ENCODE measurements around the gene SMYD5. TPM values are rescaled to one million over a fixed set of nuclear protein-coding genes. Genes with fewer than 3 reads are reported as not detected.
"Not testable (repeated sequence)": the region's sequence is repeated elsewhere in the genome, so short reads cannot be mapped to it uniquely, and the experiment has no call there.

The SMYD5 gene
- total and polyA plus RNA-seq, 2 experiments from 2014 or later: 15.0 to 20.1 TPM

GRCh38 chr2:73259276-73259675, 45.2 kb downstream of the SMYD5 start:
- Histone ChIP-seq H3K27ac (no peak overlapping the region), H3K4me2 (ENCODE audit: unreplicated experiment) (no peak overlapping the region), H3K4me1 (ENCODE audit: insufficient read depth) (no peaks in the 10 kb centered on the region), H3K36me3 (ENCODE audit: low read depth) (0 out of 2 replicates have a peak, but pooled peaks cover 4% of the 10 kb centered on the region), H4K20me1 (ENCODE audit: insufficient read depth) (no peaks in the 10 kb centered on the region), H2AFZ (no peak overlapping the region), H3K27me3 (replicated peaks; ENCODE audit: insufficient read depth) (no peaks in the 10 kb centered on the region), H3F3A (ENCODE audit: insufficient read depth) (no peaks in the 10 kb centered on the region), H3K79me2 (ENCODE audit: insufficient read depth) (no peaks in the 10 kb centered on the region), H3K9me2 (ENCODE audit: insufficient read depth) (no peaks in the 10 kb centered on the region), H3K4me3 (no peak overlapping the region), H3K9me3 (ENCODE audit: low read depth) (no peaks in the 10 kb centered on the region), H3K9ac (no peak overlapping the region)
- WGBS, 2 experiments (ENCODE audit: low coverage in 1 of 2, low lambda C conversion rate in 2 of 2, missing lambda C conversion rate in 2 of 2): 88 to 93% methylated on average over 8 of the region's 8 CpGs
- in situ Hi-C loops (cut with MboI): no loop called here
- TF ChIP-seq EZH2 (IDR thresholded peaks at IDR 0.05; ENCODE audit: insufficient read depth, poor library complexity, severe bottlenecking) (no peak), EZH2phosphoT487 (IDR thresholded peaks at IDR 0.05; ENCODE audit: insufficient read depth, low read depth) (no peak)
- DNase-seq: no peak

GRCh38 chr2:73259704-73260337, 45.8 kb downstream of the SMYD5 start:
- no peaks in the 10 kb centered on the region for H3K27me3 ChIP-seq (replicated peaks; ENCODE audit: insufficient read depth)

GRCh38 chr2:73260338-73260984, 46.4 kb downstream of the SMYD5 start:
- H3K4me3 ChIP-seq: no peak overlapping the region
- no peaks in the 10 kb centered on the region for H3F3A ChIP-seq (ENCODE audit: insufficient read depth)
- H3K4me1 ChIP-seq (ENCODE audit: insufficient read depth): no peaks in the 10 kb centered on the region
- no peaks in the 10 kb centered on the region for H3K79me2 ChIP-seq (ENCODE audit: insufficient read depth)
- no peak overlapping the region for H2AFZ ChIP-seq
- no peaks in the 10 kb centered on the region for H3K36me3 ChIP-seq (ENCODE audit: low read depth)
- TF ChIP-seq EZH2 (IDR thresholded peaks at IDR 0.05; ENCODE audit: insufficient read depth, poor library complexity, severe bottlenecking) (no peak), EZH2phosphoT487 (IDR thresholded peaks at IDR 0.05; ENCODE audit: insufficient read depth, low read depth) (no peak)
- no peaks in the 10 kb centered on the region for H3K9me2 ChIP-seq (ENCODE audit: insufficient read depth)
- no peak overlapping the region for H3K4me2 ChIP-seq (ENCODE audit: unreplicated experiment)
- no peaks in the 10 kb centered on the region for H4K20me1 ChIP-seq (ENCODE audit: insufficient read depth)
- H3K9me3 ChIP-seq (ENCODE audit: low read depth): no peaks in the 10 kb centered on the region
- no peak overlapping the region for H3K9ac ChIP-seq
- H3K27me3 ChIP-seq (replicated peaks; ENCODE audit: insufficient read depth): no peaks in the 10 kb centered on the region
- in situ Hi-C loops (cut with MboI): no loop called here
- DNase-seq: peak; percentile 63
- WGBS, 2 experiments (ENCODE audit: low coverage in 1 of 2, low lambda C conversion rate in 2 of 2, missing lambda C conversion rate in 2 of 2): 30 to 35% methylated on average over 14 to 17 of the region's 17 CpGs
- no peak overlapping the region for H3K27ac ChIP-seq

More at GRCh38 chr2:73259704-73260337, 45.8 kb downstream of the SMYD5 start:
- H3K9me2 ChIP-seq (ENCODE audit: insufficient read depth): no peaks in the 10 kb centered on the region
- H3K79me2 ChIP-seq (ENCODE audit: insufficient read depth): no peaks in the 10 kb centered on the region
- no peak overlapping the region for H3K9ac ChIP-seq
- DNase-seq: no peak
- no peak overlapping the region for H2AFZ ChIP-seq
- H3K4me2 ChIP-seq (ENCODE audit: unreplicated experiment): no peak overlapping the region
- TF ChIP-seq EZH2 (IDR thresholded peaks at IDR 0.05; ENCODE audit: insufficient read depth, poor library complexity, severe bottlenecking) (no peak), EZH2phosphoT487 (IDR thresholded peaks at IDR 0.05; ENCODE audit: insufficient read depth, low read depth) (no peak)
- H3K36me3 ChIP-seq (ENCODE audit: low read depth): no peaks in the 10 kb centered on the region
- in situ Hi-C loops (cut with MboI): no loop called here
- H4K20me1 ChIP-seq (ENCODE audit: insufficient read depth): no peaks in the 10 kb centered on the region
- no peaks in the 10 kb centered on the region for H3F3A ChIP-seq (ENCODE audit: insufficient read depth)
- H3K9me3 ChIP-seq (ENCODE audit: low read depth): no peaks in the 10 kb centered on the region
- no peaks in the 10 kb centered on the region for H3K4me1 ChIP-seq (ENCODE audit: insufficient read depth)
- H3K4me3 ChIP-seq: no peak overlapping the region
- WGBS, 2 experiments (ENCODE audit: low coverage in 1 of 2, low lambda C conversion rate in 2 of 2, missing lambda C conversion rate in 2 of 2): 81 to 87% methylated on average over 4 of the region's 4 CpGs
- no peak overlapping the region for H3K27ac ChIP-seq

GRCh38 chr2:73262108-73262651, 48.1 kb downstream of the SMYD5 start:
- Histone ChIP-seq H3K27me3 (replicated peaks; ENCODE audit: insufficient read depth) (no peaks in the 10 kb centered on the region), H3K36me3 (ENCODE audit: low read depth) (no peaks in the 10 kb centered on the region), H3K9me3 (ENCODE audit: low read depth) (no peaks in the 10 kb centered on the region), H3F3A (ENCODE audit: insufficient read depth) (no peaks in the 10 kb centered on the region), H3K27ac (no peak overlapping the region), H2AFZ (no peak overlapping the region), H3K4me2 (ENCODE audit: unreplicated experiment) (no peak overlapping the region), H3K4me1 (ENCODE audit: insufficient read depth) (no peaks in the 10 kb centered on the region), H3K79me2 (ENCODE audit: insufficient read depth) (no peaks in the 10 kb centered on the region), H4K20me1 (ENCODE audit: insufficient read depth) (no peaks in the 10 kb centered on the region), H3K9ac (no peak overlapping the region), H3K9me2 (ENCODE audit: insufficient read depth) (no peaks in the 10 kb centered on the region), H3K4me3 (no peak overlapping the region)
- 97% methylated on average over 4 of the region's 4 CpGs for WGBS, 2 experiments (ENCODE audit: low coverage in 1 of 2, low lambda C conversion rate in 2 of 2, missing lambda C conversion rate in 2 of 2)
- no peak for DNase-seq
- in situ Hi-C loops (cut with MboI): no loop called here
- TF ChIP-seq EZH2phosphoT487 (IDR thresholded peaks at IDR 0.05; ENCODE audit: insufficient read depth, low read depth) (no peak), EZH2 (IDR thresholded peaks at IDR 0.05; ENCODE audit: insufficient read depth, poor library complexity, severe bottlenecking) (no peak)

GRCh38 chr2:73262691-73263429, 48.8 kb downstream of the SMYD5 start:
- H3K27me3 ChIP-seq (replicated peaks; ENCODE audit: insufficient read depth); H3K36me3 ChIP-seq (ENCODE audit: low read depth); in situ Hi-C loops (cut with MboI); H3K4me2 ChIP-seq (ENCODE audit: unreplicated experiment); H3K27ac ChIP-seq; H3K9ac ChIP-seq; H3K4me1 ChIP-seq (ENCODE audit: insufficient read depth); H3K9me2 ChIP-seq (ENCODE audit: insufficient read depth); H4K20me1 ChIP-seq (ENCODE audit: insufficient read depth); H3K79me2 ChIP-seq (ENCODE audit: insufficient read depth); H3F3A ChIP-seq (ENCODE audit: insufficient read depth); H3K9me3 ChIP-seq (ENCODE audit: low read depth); H3K4me3 ChIP-seq; H2AFZ ChIP-seq; DNase-seq: not testable (repeated sequence)
- WGBS, 2 experiments (ENCODE audit: low coverage in 1 of 2, low lambda C conversion rate in 2 of 2, missing lambda C conversion rate in 2 of 2): 87 to 90% methylated on average over 18 of the region's 18 CpGs
